ENCODE results near the gene ST6GALNAC6. TPM values are rescaled to one million over a fixed set of nuclear protein-coding genes. Genes with fewer than 3 reads are reported as not detected.

The ST6GALNAC6 gene
- total RNA-seq, 2 experiments from 2014 or later: 141 to 146 TPM

- CTCF ChIA-PET: interaction anchor here (0.6 kb wide), 1 partner anchor 307 kb away, joined by 3 read pairs; no protein-coding TSS in a partner anchor
- peaks cover 8% of the 10 kb centered on the region for H3K9me3 Mint-ChIP-seq
- no peak overlapping the region for H3K27ac Mint-ChIP-seq
- H3K4me1 Mint-ChIP-seq: peaks cover 51% of the 10 kb centered on the region
- no peak for DNase-seq
- POLR2A ChIA-PET: interaction anchor here (1.2 kb wide), 1 partner anchor 115 kb away, joined by 3 read pairs; no protein-coding TSS in a partner anchor
- no peaks in the 10 kb centered on the region for H3K27me3 Mint-ChIP-seq
- H3K4me3 Mint-ChIP-seq: no peak overlapping the region
- peaks cover 70% of the 10 kb centered on the region for H3K36me3 Mint-ChIP-seq (ENCODE audit: low read depth)
Measured at GRCh38 chr9:127897193-127897692, 2.2 kb downstream of the ST6GALNAC6 start.

DNA sequence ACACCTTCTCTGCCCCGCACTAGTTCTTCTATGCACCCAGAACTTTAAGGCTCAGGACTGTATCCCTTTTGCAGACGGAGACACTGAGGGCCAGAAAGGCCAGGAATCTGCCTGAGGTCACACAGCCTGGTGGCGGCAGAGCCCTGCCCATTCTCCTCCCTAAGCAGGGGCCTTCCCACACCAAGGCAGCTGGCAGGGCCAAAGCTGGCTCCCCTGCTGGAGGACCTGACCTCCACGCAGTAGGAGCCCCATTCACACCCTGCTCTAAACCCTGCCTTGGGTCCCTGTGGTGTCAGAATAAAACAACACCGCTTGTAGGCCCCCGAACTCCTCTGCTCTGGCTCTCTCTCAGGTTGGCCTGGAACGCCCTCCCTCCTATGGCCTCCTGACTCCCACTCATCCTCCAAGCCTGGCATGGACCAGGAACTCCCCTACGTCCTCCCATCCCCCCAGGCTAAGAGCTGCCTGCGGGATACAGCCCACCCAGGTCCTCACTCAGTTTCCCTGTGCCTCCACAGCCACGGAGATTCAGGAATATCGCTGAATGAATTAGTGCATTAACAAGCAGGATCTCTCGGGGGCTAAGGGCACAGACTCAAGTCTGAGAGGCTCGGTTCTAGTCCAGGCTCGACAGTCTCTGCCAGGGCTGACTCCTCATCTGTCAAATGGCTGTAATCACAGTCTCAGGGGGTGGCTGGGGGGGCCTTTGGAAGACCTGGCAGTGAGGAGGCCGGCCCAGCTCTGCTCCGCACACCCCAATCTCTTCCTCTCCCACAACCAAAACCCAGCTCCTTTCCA is 2.8 kb downstream of the ST6GALNAC6 start:
- CTCF ChIA-PET: interaction anchor here (0.6 to 1.8 kb wide), 3 partner anchors 27 to 306 kb away, joined by 3 to 6 read pairs (median 4); partner anchors contain the start of gene TOR2A
- H3K36me3 Mint-ChIP-seq (ENCODE audit: low read depth): peaks cover 72% of the 10 kb centered on the region
- no peak for DNase-seq

GRCh38 chr9:127895811-127896210 is 3.6 kb downstream of the ST6GALNAC6 start:
- Mint-ChIP-seq H3K27me3 (no peaks in the 10 kb centered on the region), H3K36me3 (ENCODE audit: low read depth) (peaks cover 75% of the 10 kb centered on the region), H3K4me3 (no peak overlapping the region), H3K27ac (no peak overlapping the region), H3K4me1 (peaks cover 43% of the 10 kb centered on the region), H3K9me3 (peaks cover 8% of the 10 kb centered on the region)
- DNase-seq: no peak
- ChIA-PET CTCF (interaction anchor here (1.5 to 1.8 kb wide), 2 partner anchors 26 to 161 kb away, joined by 4 to 6 read pairs; partner anchors contain the start of gene TOR2A), POLR2A (interaction anchor here (1.4 kb wide), 1 partner anchor 161 kb away, joined by 3 read pairs; the partner anchor contains the start of gene TOR2A)

More for the DNA sequence above, 2.8 kb downstream of the ST6GALNAC6 start:
- Mint-ChIP-seq H3K9me3 (peaks cover 8% of the 10 kb centered on the region), H3K4me3 (no peak overlapping the region), H3K27ac (no peak overlapping the region), H3K27me3 (no peaks in the 10 kb centered on the region), H3K4me1 (peaks cover 46% of the 10 kb centered on the region)
- POLR2A ChIA-PET: interaction anchor here (1.2 kb wide), 1 partner anchor 114 kb away, joined by 3 read pairs; no protein-coding TSS in a partner anchor

- Mint-ChIP-seq H3K36me3 (ENCODE audit: low read depth) (peaks cover 82% of the 10 kb centered on the region), H3K27ac (no peak overlapping the region), H3K4me1 (peaks cover 34% of the 10 kb centered on the region), H3K4me3 (no peak overlapping the region), H3K27me3 (no peaks in the 10 kb centered on the region), H3K9me3 (peaks cover 8% of the 10 kb centered on the region)
- no peak for DNase-seq
- ChIA-PET CTCF (no interaction called here), POLR2A (interaction anchor here (1.5 kb wide), 1 partner anchor 159 kb away, joined by 3 read pairs; the partner anchor contains the start of gene TOR2A)
Measured at GRCh38 chr9:127893392-127893791, 6.0 kb downstream of the ST6GALNAC6 start.

GRCh38 chr9:127892831-127893230 is 6.6 kb downstream of the ST6GALNAC6 start:
- CTCF ChIA-PET: interaction anchor here (0.6 kb wide), 1 partner anchor 26 kb away, joined by 3 read pairs; no protein-coding TSS in a partner anchor
- Mint-ChIP-seq H3K27me3 (no peaks in the 10 kb centered on the region), H3K9me3 (peaks cover 8% of the 10 kb centered on the region), H3K27ac (no peak overlapping the region), H3K4me1 (peaks cover 30% of the 10 kb centered on the region), H3K4me3 (no peak overlapping the region), H3K36me3 (ENCODE audit: low read depth) (peaks cover 82% of the 10 kb centered on the region)
- POLR2A ChIA-PET: interaction anchor here (1.5 kb wide), 1 partner anchor 158 kb away, joined by 3 read pairs; the partner anchor contains the start of gene TOR2A
- DNase-seq: no peak

DNA sequence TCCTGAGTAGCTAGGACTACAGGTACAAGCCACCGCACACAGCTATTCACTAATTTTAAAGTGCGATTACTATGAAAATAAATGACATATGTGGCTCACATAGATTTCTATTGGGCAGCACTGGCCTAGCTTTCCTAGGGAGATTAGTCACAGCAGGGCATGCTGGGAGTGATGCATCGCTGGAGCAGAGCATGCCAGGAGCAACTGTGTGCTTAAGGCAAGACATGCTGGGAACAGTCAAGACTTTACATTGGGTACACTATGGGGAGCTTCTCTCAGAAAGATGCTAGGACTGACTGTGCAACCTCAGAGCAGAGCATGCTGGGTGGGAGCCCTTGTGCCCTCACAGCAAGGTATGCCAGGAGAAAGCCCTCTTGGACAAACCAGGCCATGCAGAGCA is 9.3 kb downstream of the ST6GALNAC6 start:
- H3K4me3 Mint-ChIP-seq: no peak overlapping the region
- H3K9me3 Mint-ChIP-seq: peaks cover 8% of the 10 kb centered on the region
- ChIA-PET POLR2A (interaction anchor here (0.6 to 3.3 kb wide), 3 partner anchors 8 to 16 kb away, joined by 3 to 10 read pairs (median 3); no protein-coding TSS in a partner anchor), CTCF (interaction anchor here (1.3 to 3.2 kb wide), 3 partner anchors 20 to 32 kb away, joined by 5 to 12 read pairs (median 7); no protein-coding TSS in a partner anchor)
- peaks cover 78% of the 10 kb centered on the region for H3K36me3 Mint-ChIP-seq (ENCODE audit: low read depth)
- H3K27me3 Mint-ChIP-seq: no peaks in the 10 kb centered on the region
- no peak overlapping the region for H3K27ac Mint-ChIP-seq
- H3K4me1 Mint-ChIP-seq: peaks cover 23% of the 10 kb centered on the region
- no peak for DNase-seq

GRCh38 chr9:127887792-127888191 is 11.6 kb downstream of the ST6GALNAC6 start:
- H3K4me3 Mint-ChIP-seq: no peak overlapping the region
- CTCF ChIA-PET: interaction anchor here (0.6 to 1.0 kb wide), 4 partner anchors 18 to 34 kb away, joined by 3 to 5 read pairs (median 4); no protein-coding TSS in a partner anchor
- H3K9me3 Mint-ChIP-seq: no peaks in the 10 kb centered on the region
- H3K4me1 Mint-ChIP-seq: peaks cover 17% of the 10 kb centered on the region
- POLR2A ChIA-PET: interaction anchor here (0.7 kb wide), 1 partner anchor 12 kb away, joined by 3 read pairs; the partner anchor contains the start of gene ST6GALNAC6
- H3K27ac Mint-ChIP-seq: no peak overlapping the region
- no peak for DNase-seq
- no peaks in the 10 kb centered on the region for H3K27me3 Mint-ChIP-seq
- peaks cover 68% of the 10 kb centered on the region for H3K36me3 Mint-ChIP-seq (ENCODE audit: low read depth)

- peaks cover 59% of the 10 kb centered on the region for H3K36me3 Mint-ChIP-seq (ENCODE audit: low read depth)
- H3K27ac Mint-ChIP-seq: no peak overlapping the region
- DNase-seq: no peak
- H3K4me3 Mint-ChIP-seq: no peak overlapping the region
- CTCF ChIA-PET: interaction anchor here (1.0 kb wide), 1 partner anchor 16 kb away, joined by 5 read pairs; no protein-coding TSS in a partner anchor
- H3K27me3 Mint-ChIP-seq: no peaks in the 10 kb centered on the region
- POLR2A ChIA-PET: no interaction called here
- peaks cover 12% of the 10 kb centered on the region for H3K4me1 Mint-ChIP-seq
- no peaks in the 10 kb centered on the region for H3K9me3 Mint-ChIP-seq
Measured at GRCh38 chr9:127886401-127886972, 12.9 kb downstream of the ST6GALNAC6 start.

DNA sequence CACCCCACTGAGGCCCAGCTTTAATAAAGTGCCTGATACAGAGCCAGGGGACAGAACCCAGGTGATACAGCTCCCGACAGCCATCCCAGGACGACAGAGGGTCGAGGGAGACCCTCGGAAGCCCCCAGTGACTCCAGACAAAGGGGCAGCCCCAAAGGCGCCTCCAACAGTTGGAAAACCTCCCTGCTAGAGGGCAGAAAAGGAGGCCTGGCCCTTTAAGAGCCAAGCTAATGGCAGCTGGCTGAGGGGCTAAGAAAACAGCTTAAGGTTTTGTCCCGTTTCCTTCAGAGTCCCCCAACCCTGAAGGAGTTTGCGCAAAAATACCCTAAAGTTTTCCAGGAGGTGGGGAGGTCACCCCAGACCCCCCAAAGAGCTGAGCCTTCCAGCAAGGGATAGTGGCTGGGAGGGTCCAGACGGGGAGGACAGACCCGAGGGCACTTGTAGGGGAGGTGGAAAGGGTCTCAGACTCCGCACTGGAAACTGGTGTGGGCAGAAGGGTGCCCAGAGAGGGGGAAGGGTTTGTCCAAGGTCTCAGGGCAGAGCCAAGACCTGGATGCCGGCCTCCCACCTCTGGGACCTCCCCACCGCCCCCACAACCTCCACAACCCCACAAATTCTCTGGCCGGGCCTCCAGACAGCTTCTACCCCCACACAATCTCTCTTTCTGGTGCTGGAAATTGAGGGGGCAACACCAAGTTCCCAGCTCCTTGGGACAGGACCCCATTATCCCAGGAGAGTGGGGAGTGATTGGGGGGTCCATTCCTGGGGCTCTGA is 13.7 kb downstream of the ST6GALNAC6 start:
- Mint-ChIP-seq H3K4me3 (no peak overlapping the region), H3K27me3 (no peaks in the 10 kb centered on the region), H3K9me3 (no peaks in the 10 kb centered on the region), H3K27ac (no peak overlapping the region), H3K4me1 (peaks cover 10% of the 10 kb centered on the region), H3K36me3 (ENCODE audit: low read depth) (peaks cover 53% of the 10 kb centered on the region)
- no peak for DNase-seq
- CTCF ChIA-PET: interaction anchor here (1.3 kb wide), 1 partner anchor 16 kb away, joined by 3 read pairs; no protein-coding TSS in a partner anchor
- POLR2A ChIA-PET: interaction anchor here (0.6 to 1.4 kb wide), 3 partner anchors 12 to 19 kb away, joined by 3 to 4 read pairs (median 3); no protein-coding TSS in a partner anchor

DNA sequence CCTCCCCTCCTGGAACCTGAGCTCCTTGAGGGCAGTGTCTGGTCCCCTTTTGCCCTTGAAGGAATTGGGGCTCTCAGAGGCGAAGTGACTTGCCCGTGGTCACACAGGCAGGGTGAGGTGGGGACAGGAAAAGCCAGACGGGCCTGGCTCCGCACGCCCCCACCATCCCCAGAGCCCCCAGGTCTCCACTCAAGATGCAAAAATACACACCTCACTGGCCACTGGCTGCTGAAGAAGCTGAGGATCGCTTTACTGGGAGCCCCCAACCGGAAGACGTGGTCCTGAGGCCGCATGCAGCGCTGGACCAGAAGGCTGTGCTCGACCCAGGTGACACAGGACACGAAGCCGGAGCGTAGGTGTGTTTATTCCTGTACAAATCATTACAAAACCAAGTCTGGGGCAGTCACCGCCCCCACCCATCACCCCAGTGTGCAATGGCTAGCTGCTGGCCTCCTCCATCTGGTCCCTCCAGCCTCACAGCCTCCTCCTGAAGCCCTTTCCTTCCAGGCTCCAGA is 14.4 kb downstream of the ST6GALNAC6 start:
- ChIA-PET CTCF (interaction anchor here (1.3 kb wide), 1 partner anchor 15 kb away, joined by 3 read pairs; no protein-coding TSS in a partner anchor), POLR2A (interaction anchor here (0.6 to 1.4 kb wide), 3 partner anchors 13 to 152 kb away, joined by 3 to 4 read pairs (median 3); no protein-coding TSS in a partner anchor)
- H3K36me3 Mint-ChIP-seq (ENCODE audit: low read depth): peaks cover 46% of the 10 kb centered on the region
- peaks cover 10% of the 10 kb centered on the region for H3K4me1 Mint-ChIP-seq
- no peak for DNase-seq
- no peaks in the 10 kb centered on the region for H3K9me3 Mint-ChIP-seq
- H3K4me3 Mint-ChIP-seq: no peak overlapping the region
- H3K27me3 Mint-ChIP-seq: no peaks in the 10 kb centered on the region
- H3K27ac Mint-ChIP-seq: no peak overlapping the region

- POLR2A ChIA-PET: interaction anchor here (0.6 to 1.4 kb wide), 2 partner anchors 14 to 152 kb away, joined by 3 read pairs; no protein-coding TSS in a partner anchor
- H3K4me3 Mint-ChIP-seq: no peak overlapping the region
Measured at GRCh38 chr9:127884427-127884911, 14.9 kb downstream of the ST6GALNAC6 start.

More at GRCh38 chr9:127884427-127884911, 14.9 kb downstream of the ST6GALNAC6 start:
- H3K9me3 Mint-ChIP-seq: no peaks in the 10 kb centered on the region
- CTCF ChIA-PET: no interaction called here
- no peak for DNase-seq
- H3K4me1 Mint-ChIP-seq: peaks cover 10% of the 10 kb centered on the region
- peaks cover 43% of the 10 kb centered on the region for H3K36me3 Mint-ChIP-seq (ENCODE audit: low read depth)
- no peak overlapping the region for H3K27ac Mint-ChIP-seq
- no peaks in the 10 kb centered on the region for H3K27me3 Mint-ChIP-seq

Data from activated CD4-positive, alpha-beta memory T cell treated with anti-CD3 and anti-CD28 coated beads, Interleukin-2, amount 10 ng/mL, durations not matched to agents 7 days and 5 days (primary cell).